Transverse colon (tissue), 4 donors: ENCODE measurements around the gene RRP1. TPM values are rescaled to one million over a fixed set of nuclear protein-coding genes. Genes with fewer than 3 reads are reported as not detected.

ENCODE experiments used
- DNase-seq: peaks from one replicate; pipeline ENCODE4 v3.0.0-alpha.2; 2019
- H3K27ac ChIP-seq, 4 donors: fragments of 200-600 bp; sonication (generic); 2 replicates each; pipeline ENCODE4 v1.5.1; 2016 to 2018; ENCODE audit warnings: inconsistent platforms in 4 of 4
- H3K27me3 ChIP-seq: fragments of 200-600 bp; sonication (generic); 2 replicates; pipeline ENCODE4 v1.5.1; 2017; ENCODE audit warnings: inconsistent platforms
- H3K36me3 ChIP-seq, 4 donors: fragments of 200-600 bp; sonication (generic); 2 replicates each; pipeline ENCODE4 v1.5.1; 2017 to 2019; ENCODE audit warnings: inconsistent platforms in 4 of 4
- H3K4me1 ChIP-seq, 4 donors: fragments of 200-600 bp; sonication (generic); 2 replicates each; pipeline ENCODE4 v1.5.1; 2017 to 2020; ENCODE audit warnings: inconsistent platforms in 4 of 4
- H3K4me3 ChIP-seq, 4 donors: fragments of 200-600 bp; sonication (generic); 1 replicate in 1 of 4; 2 replicates in 3 of 4; pipeline versions ENCODE4 v1.5.1 to v1.6.1; 2017 to 2019; ENCODE audit warnings: inconsistent platforms in 4 of 4
- H3K9me3 ChIP-seq, 2 donors: fragments of 200-600 bp; sonication (generic); 2 replicates each; pipeline ENCODE4 v1.5.1; 2017 to 2019; ENCODE audit warnings: inconsistent platforms in 2 of 2
- CTCF ChIP-seq, 5 experiments: fragments of 200-600 bp in 3 of 5; fragments of 450-650 bp in 2 of 5; sonication (generic) in 3 of 5; IDR thresholded peaks; 1 replicate in 2 of 5; 2 replicates in 3 of 5; pipeline ENCODE4 v1.5.1; 2016 to 2017; ENCODE audit warnings: antibody characterized with exemption in 5 of 5, inconsistent platforms in 3 of 5, mild to moderate bottlenecking in 2 of 5, moderate library complexity in 1 of 5
- EP300 ChIP-seq: sonication (generic); formaldehyde crosslinking; IDR thresholded peaks from one replicate; pipeline ENCODE4 v1.6.1; 2017; ENCODE audit warnings: antibody characterized with exemption, low read depth
- POLR2A ChIP-seq: fragments of 450-650 bp; IDR thresholded peaks from one replicate; pipeline ENCODE4 v1.6.1; 2016; ENCODE audit warnings: antibody characterized with exemption, mild to moderate bottlenecking, moderate library complexity
- POLR2AphosphoS5 ChIP-seq, 3 donors: sonication (generic); formaldehyde crosslinking; IDR thresholded peaks; one replicate each; pipeline ENCODE4 v1.6.1; 2016; ENCODE audit warnings: antibody characterized with exemption in 3 of 3
- WGBS, 2 donors: methylation state at CpG; one replicate each; pipeline ENCODE4 v1.1.5; 2018; ENCODE audit warnings: low coverage in 1 of 2; 5-methylcytosine and 5-hydroxymethylcytosine counted together
- in situ Hi-C, 4 donors: fragments of 200-750 bp; cut with MboI; loops; one replicate each; pipeline versions ENCODE4 v1.15.0 to v1.15.1; 2017; ENCODE audit warnings: low sequenced_read_pairs in 3 of 4, low pct_ligation_motif_present in 1 of 4, low pct_unique_long_range_greater_than_20kb in 1 of 4
- intact Hi-C: fragments of 100-400 bp; cut with DNase I; formaldehyde crosslinking; loops from one replicate; pipeline ENCODE4 v1.15.1; 2023; ENCODE audit warnings: low total_unique reads
- total RNA-seq, 4 donors: library from RNA; depleted of rRNA; stranded (reverse); fragments of >200 nt; gene quantifications; one replicate each; pipeline ENCODE4 v1.1.0, GENCODE V29; 2016

The RRP1 gene
- total RNA-seq, 4 donors from 2014 or later: 5.2 to 26.1 (median 11.1) TPM

GRCh38 chr21:43801006-43801783 is 11.8 kb downstream of the RRP1 start:
- intact Hi-C loops (no loop called here), in situ Hi-C loops (loop anchor here in 2 of 4 donors (25.0 kb wide), 2 partner anchors 136 to 186 kb away; no protein-coding TSS in a partner anchor)
- no peaks in the 10 kb centered on the region for H3K27me3 ChIP-seq
- DNase-seq: no peak
- H3K27ac ChIP-seq: no peak overlapping the region
- H3K4me3 ChIP-seq: no peak overlapping the region
- no peak for TF ChIP-seq CTCF (IDR thresholded peaks at IDR 0.05)
- TF ChIP-seq POLR2AphosphoS5 (IDR thresholded peaks at IDR 0.05): no peak
- no peak for TF ChIP-seq EP300
- TF ChIP-seq POLR2A: no peak
- no peaks in the 10 kb centered on the region for H3K9me3 ChIP-seq
- H3K4me1 ChIP-seq: no peaks in the 10 kb centered on the region
- H3K36me3 ChIP-seq: peaks cover 0 to 42% (median 5%) of the 10 kb centered on the region in 4 donors
- WGBS, 2 donors: 94 to 100% methylated on average over 1 to 42 of the region's 42 CpGs

- TF ChIP-seq POLR2A: no peak
- TF ChIP-seq EP300: no peak
- Histone ChIP-seq H3K27ac (no peak overlapping the region), H3K27me3 (no peaks in the 10 kb centered on the region), H3K36me3 (peaks cover 0 to 28% (median 5%) of the 10 kb centered on the region in 4 donors), H3K4me3 (no peak overlapping the region), H3K4me1 (no peaks in the 10 kb centered on the region), H3K9me3 (no peaks in the 10 kb centered on the region)
- intact Hi-C loops (no loop called here), in situ Hi-C loops (loop anchor here in 2 of 4 donors (25.0 kb wide), 2 partner anchors 134 to 184 kb away; no protein-coding TSS in a partner anchor)
- no peak for DNase-seq
- WGBS, 2 donors: 96 to 100% methylated on average over 2 to 14 of the region's 14 CpGs
Observed at GRCh38 chr21:43802713-43803313, 13.4 kb downstream of the RRP1 start.

GRCh38 chr21:43803558-43804300 is 14.4 kb downstream of the RRP1 start:
- in situ Hi-C loops (loop anchor here in 2 of 4 donors (25.0 kb wide), 2 partner anchors 134 to 184 kb away; no protein-coding TSS in a partner anchor), intact Hi-C loops (no loop called here)
- TF ChIP-seq CTCF (IDR thresholded peaks at IDR 0.05) (no peak), POLR2A (no peak), EP300 (no peak), POLR2AphosphoS5 (IDR thresholded peaks at IDR 0.05) (no peak)
- Histone ChIP-seq H3K9me3 (no peaks in the 10 kb centered on the region), H3K4me1 (no peaks in the 10 kb centered on the region), H3K27me3 (no peaks in the 10 kb centered on the region), H3K4me3 (no peak overlapping the region), H3K27ac (no peak overlapping the region), H3K36me3 (peaks cover 0 to 18% (median under 1%) of the 10 kb centered on the region in 4 donors)
- no peak for DNase-seq
- 88 to 91% methylated on average over 10 to 33 of the region's 33 CpGs for WGBS, 2 donors

GRCh38 chr21:43805275-43805800 is 16.0 kb downstream of the RRP1 start:
- in situ Hi-C loops (loop anchor here in 2 of 4 donors (25.0 kb wide), 2 partner anchors 132 to 182 kb away; no protein-coding TSS in a partner anchor), intact Hi-C loops (no loop called here)
- peak overlapping the region in 2 of 4 donors; percentile 40 to 51 for H3K27ac ChIP-seq
- DNase-seq: peak; percentile 52
- peaks cover 0 to 10% (median 0%) of the 10 kb centered on the region in 4 donors for H3K36me3 ChIP-seq
- no peaks in the 10 kb centered on the region for H3K9me3 ChIP-seq
- 76 to 79% methylated on average over 10 to 14 of the region's 14 CpGs for WGBS, 2 donors
- peaks cover 0 to under 1% (median 0%) of the 10 kb centered on the region in 4 donors for H3K4me1 ChIP-seq
- no peak for TF ChIP-seq POLR2AphosphoS5 (IDR thresholded peaks at IDR 0.05)
- TF ChIP-seq CTCF (IDR thresholded peaks at IDR 0.05): no peak
- TF ChIP-seq POLR2A: no peak
- TF ChIP-seq EP300: no peak
- no peak overlapping the region for H3K4me3 ChIP-seq
- no peaks in the 10 kb centered on the region for H3K27me3 ChIP-seq
